Effector memory CD4-positive, alpha-beta T cell (primary cell): ENCODE data around the gene DBH.

ENCODE experiments used
- DNase-seq, 3 donors: peaks; one replicate each; pipeline ENCODE4 v3.0.0-alpha.2; 2020
- H3K27ac ChIP-seq: 2 replicates; pipeline ENCODE4 v1.7.0; 2013; ENCODE audit warnings: mild to moderate bottlenecking, low read length, moderate library complexity; ENCODE audit not compliant: insufficient read depth, poor library complexity, severe bottlenecking
- H3K27me3 ChIP-seq: replicated peaks from 2 replicates; pipeline ENCODE4 v1.7.0; 2013; ENCODE audit warnings: mild to moderate bottlenecking, low read length; ENCODE audit not compliant: insufficient read depth, control insufficient read depth, poor library complexity, severe bottlenecking
- H3K36me3 ChIP-seq: 2 replicates; pipeline ENCODE4 v1.7.0; 2013; ENCODE audit warnings: mild to moderate bottlenecking, low read length, moderate library complexity; ENCODE audit not compliant: control insufficient read depth, insufficient read depth
- H3K4me1 ChIP-seq: 2 replicates; pipeline ENCODE4 v1.7.0; 2013; ENCODE audit warnings: low read length, mild to moderate bottlenecking; ENCODE audit not compliant: control insufficient read depth, insufficient read depth, poor library complexity, severe bottlenecking
- H3K4me3 ChIP-seq: 2 replicates; pipeline ENCODE4 v1.7.0; 2013; ENCODE audit warnings: low read length, low read depth, mild to moderate bottlenecking; ENCODE audit not compliant: insufficient read depth, poor library complexity, severe bottlenecking
- H3K9me3 ChIP-seq: 2 replicates; pipeline ENCODE4 v1.7.0; 2013; ENCODE audit warnings: mild to moderate bottlenecking, low read length, moderate library complexity; ENCODE audit not compliant: control insufficient read depth

Gene DBH

GRCh38 chr9:133664173-133665050 lies 28.2 kb downstream of the DBH start:
- DNase-seq = no peak
- Histone ChIP-seq H3K9me3 (no peaks in the 10 kb centered on the region), H3K4me1 (no peaks in the 10 kb centered on the region), H3K36me3 (no peaks in the 10 kb centered on the region), H3K4me3 (no peak overlapping the region), H3K27ac (no peak overlapping the region), H3K27me3 (peaks cover 3% of the 10 kb centered on the region)

- Histone ChIP-seq H3K27me3 (no peaks in the 10 kb centered on the region), H3K36me3 (no peaks in the 10 kb centered on the region), H3K27ac (no peak overlapping the region), H3K4me1 (no peaks in the 10 kb centered on the region), H3K4me3 (no peak overlapping the region), H3K9me3 (no peaks in the 10 kb centered on the region)
- DNase-seq = no peak
These were observed 28.9 kb downstream of the DBH start for GRCh38 chr9:133665096-133665495.

DNA sequence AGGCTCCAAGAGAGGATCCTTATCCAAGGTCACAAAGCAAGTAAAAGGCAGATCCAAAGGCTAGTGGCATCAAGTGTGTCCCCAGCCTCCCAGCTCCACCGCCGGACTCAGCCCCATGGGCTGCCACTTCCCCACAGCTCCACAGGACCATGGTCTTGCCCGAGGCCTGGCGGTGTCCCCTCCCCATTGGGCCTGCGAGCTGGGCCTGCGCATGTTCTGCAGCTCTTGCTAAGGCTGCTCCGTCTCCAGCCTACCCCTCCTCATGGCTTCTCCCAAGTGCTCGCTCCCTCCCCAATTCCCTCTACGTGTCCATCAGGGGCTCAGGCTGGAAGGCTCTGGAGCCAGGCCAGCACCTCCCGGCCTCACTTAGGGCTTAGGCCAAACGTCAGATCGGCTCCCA lies 29.4 kb downstream of the DBH start:
- no peaks in the 10 kb centered on the region for H3K36me3 ChIP-seq
- H3K4me1 ChIP-seq = no peaks in the 10 kb centered on the region
- no peaks in the 10 kb centered on the region for H3K27me3 ChIP-seq
- no peak overlapping the region for H3K27ac ChIP-seq
- no peak for DNase-seq
- no peaks in the 10 kb centered on the region for H3K9me3 ChIP-seq
- H3K4me3 ChIP-seq = no peak overlapping the region

- no peaks in the 10 kb centered on the region for H3K36me3 ChIP-seq
- no peaks in the 10 kb centered on the region for H3K4me1 ChIP-seq
- no peak overlapping the region for H3K4me3 ChIP-seq
- no peaks in the 10 kb centered on the region for H3K27me3 ChIP-seq
- H3K9me3 ChIP-seq = no peaks in the 10 kb centered on the region
- H3K27ac ChIP-seq = no peak overlapping the region
- no peak for DNase-seq
These were observed 30.2 kb downstream of the DBH start for GRCh38 chr9:133666387-133666786.

DNA sequence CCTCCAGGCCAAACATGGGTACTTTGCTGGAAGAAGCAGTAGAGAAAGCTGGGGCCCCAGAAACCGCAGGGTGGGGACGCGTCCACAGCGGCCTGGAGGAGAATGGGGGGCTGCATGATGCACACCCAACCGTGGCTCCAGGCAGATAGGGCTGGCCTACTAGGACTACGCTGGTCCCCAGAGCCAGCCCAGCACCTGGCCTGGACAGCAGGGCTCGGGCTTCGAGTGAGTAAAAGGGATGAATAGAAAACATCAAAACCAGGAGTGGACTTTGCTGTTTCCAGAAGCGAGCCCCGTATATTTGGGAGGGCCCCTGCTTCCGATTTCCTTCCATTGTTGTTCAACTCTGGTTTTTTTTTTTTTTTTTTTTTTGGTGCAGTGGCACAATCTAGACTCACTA lies 30.7 kb downstream of the DBH start:
- H3K36me3 ChIP-seq = no peaks in the 10 kb centered on the region
- no peak for DNase-seq
- no peaks in the 10 kb centered on the region for H3K27me3 ChIP-seq
- H3K4me1 ChIP-seq = no peaks in the 10 kb centered on the region
- no peaks in the 10 kb centered on the region for H3K9me3 ChIP-seq
- no peak overlapping the region for H3K4me3 ChIP-seq
- no peak overlapping the region for H3K27ac ChIP-seq

GRCh38 chr9:133667759-133668450 lies 31.7 kb downstream of the DBH start:
- no peaks in the 10 kb centered on the region for H3K27me3 ChIP-seq
- H3K9me3 ChIP-seq = no peaks in the 10 kb centered on the region
- no peak overlapping the region for H3K27ac ChIP-seq
- H3K4me3 ChIP-seq = no peak overlapping the region
- H3K4me1 ChIP-seq = no peaks in the 10 kb centered on the region
- DNase-seq = no peak
- H3K36me3 ChIP-seq = no peaks in the 10 kb centered on the region

DNA sequence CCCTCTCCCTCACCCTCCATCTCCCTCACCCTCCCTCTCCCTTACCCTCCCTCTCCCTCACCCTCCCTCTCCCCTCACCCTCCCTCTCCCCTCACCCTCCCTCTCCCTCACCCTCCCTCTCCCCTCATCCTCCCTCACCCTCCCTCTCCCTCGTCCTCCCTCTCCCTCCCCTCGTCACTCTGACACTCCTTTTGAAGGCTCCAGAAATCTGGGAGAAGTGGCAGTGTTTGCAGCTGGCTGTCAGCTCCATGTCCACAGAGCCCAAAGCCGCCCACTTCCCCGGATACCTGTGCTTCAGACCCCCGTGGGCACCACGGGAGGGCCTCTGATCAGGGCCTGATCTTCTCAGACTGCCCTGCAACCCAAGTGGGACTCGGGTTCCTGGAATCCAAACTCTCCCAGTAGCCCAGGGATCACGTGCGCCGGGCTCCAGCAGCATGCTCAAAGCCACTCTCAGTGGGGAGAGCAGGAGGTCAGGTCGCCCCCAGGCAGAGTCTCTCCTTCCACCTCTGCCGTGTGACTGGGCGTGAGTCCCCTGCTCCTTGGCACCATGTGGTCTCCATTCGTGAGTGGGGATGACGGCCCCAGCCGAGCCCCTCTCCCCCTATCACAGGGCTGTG lies 33.1 kb downstream of the DBH start:
- Histone ChIP-seq H3K9me3 (no peaks in the 10 kb centered on the region), H3K27ac (no peak overlapping the region), H3K4me1 (no peaks in the 10 kb centered on the region), H3K27me3 (no peaks in the 10 kb centered on the region), H3K4me3 (no peak overlapping the region), H3K36me3 (no peaks in the 10 kb centered on the region)
- no peak for DNase-seq

DNA sequence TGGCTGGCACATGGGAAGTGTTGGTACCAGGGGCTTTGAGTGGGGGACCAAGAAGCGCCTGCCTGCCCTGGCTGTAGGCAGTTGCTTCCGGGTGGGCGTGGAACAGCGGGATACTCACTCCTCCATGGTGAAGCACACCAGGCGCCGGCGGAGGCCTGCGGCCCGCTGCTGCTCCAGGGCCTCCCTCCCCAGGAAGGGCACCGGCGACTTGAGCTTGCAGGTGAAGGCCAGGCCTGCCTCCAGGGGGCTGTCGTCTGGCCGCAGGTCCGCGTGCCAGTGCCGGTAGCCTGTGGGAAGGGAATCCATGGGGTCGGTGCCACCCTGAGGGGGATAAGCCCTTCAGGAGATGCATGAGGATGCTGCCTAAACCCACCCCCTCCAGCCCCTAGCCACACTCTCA lies 34.3 kb downstream of the DBH start:
- Histone ChIP-seq H3K36me3 (no peaks in the 10 kb centered on the region), H3K4me3 (no peak overlapping the region), H3K4me1 (no peaks in the 10 kb centered on the region), H3K9me3 (no peaks in the 10 kb centered on the region), H3K27me3 (no peaks in the 10 kb centered on the region), H3K27ac (no peak overlapping the region)
- DNase-seq = no peak

DNA sequence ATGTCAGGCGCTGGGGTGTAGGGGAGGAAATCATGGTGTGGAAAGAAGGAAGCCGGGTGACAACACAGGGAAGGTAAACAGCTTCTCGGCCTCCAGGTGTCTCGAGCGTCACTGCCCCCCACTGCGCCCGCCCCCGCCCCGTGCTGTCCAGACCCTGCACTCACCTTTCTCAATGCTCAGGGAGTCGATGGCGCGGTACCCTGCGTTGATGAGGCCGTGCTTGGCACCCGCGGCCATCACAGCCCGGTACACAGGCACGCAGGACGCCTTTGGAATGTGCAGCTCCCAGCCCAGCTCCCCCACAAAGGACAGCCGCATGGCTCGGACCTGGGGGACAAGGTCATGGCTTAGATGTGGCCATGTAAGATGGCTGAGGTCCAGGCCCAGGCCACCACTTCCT lies 35.2 kb downstream of the DBH start:
- no peak for DNase-seq
- H3K27me3 ChIP-seq = no peaks in the 10 kb centered on the region
- peaks cover 5% of the 10 kb centered on the region for H3K4me1 ChIP-seq
- H3K27ac ChIP-seq = no peak overlapping the region
- no peaks in the 10 kb centered on the region for H3K36me3 ChIP-seq
- no peaks in the 10 kb centered on the region for H3K9me3 ChIP-seq
- H3K4me3 ChIP-seq = no peak overlapping the region
